Measurements from ENCODE around the gene RECQL.

DNA sequence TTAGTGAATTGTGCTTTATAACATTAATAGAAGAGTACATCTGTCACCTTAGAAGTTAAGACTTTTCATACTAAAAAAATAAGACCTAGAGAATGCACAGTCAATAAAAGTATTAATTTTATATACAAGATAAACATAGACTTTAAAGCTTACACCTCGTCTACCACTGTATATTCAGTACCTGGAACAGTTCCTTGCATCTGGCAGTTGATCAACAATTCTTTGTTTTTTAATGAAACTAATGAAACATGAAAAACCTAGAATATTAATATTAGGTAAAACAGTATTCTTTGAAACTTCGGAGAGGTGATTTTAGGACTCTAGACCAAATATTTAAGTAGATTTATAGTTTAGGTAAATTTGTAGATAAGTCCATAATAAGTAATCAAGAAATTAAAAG, 4.5 kb upstream of the RECQL start:
- TF ChIP-seq CTCF (IDR thresholded peaks at IDR 0.05), result no peak
- no peak for TF ChIP-seq POLR2AphosphoS5 (IDR thresholded peaks at IDR 0.05; ENCODE audit: insufficient read depth in 1 of 2, low read depth in 1 of 2)

All from vagina (tissue), 2 donors.